GM23248 (cell line): Measurements from ENCODE around the gene IGSF21.

Experiments
- EZH2 ChIP-seq: fragments of 200-600 bp; sonication (generic); IDR thresholded peaks from 2 replicates; pipeline ENCODE4 v1.6.1; 2018; ENCODE audit warnings: antibody characterized with exemption, mild to moderate bottlenecking; ENCODE audit not compliant: insufficient read depth, poor library complexity, severe bottlenecking
- EZH2phosphoT487 ChIP-seq: fragments of 200-600 bp; sonication (generic); IDR thresholded peaks from 2 replicates; pipeline ENCODE4 v1.6.1; 2018; ENCODE audit warnings: antibody characterized with exemption, moderate library complexity, mild to moderate bottlenecking, low read depth; ENCODE audit not compliant: insufficient read depth

- TF ChIP-seq EZH2 (no peak), EZH2phosphoT487 (no peak)
These were observed 124.5 kb downstream of the IGSF21 start for GRCh38 chr1:18232052-18232451.
